Thyroid gland (tissue), 4 donors: ENCODE data around the gene DENND1A.

ENCODE experiments used
- POLR2A ChIP-seq, 2 donors: fragments of 450-650 bp; IDR thresholded peaks; one replicate each; pipeline ENCODE4 v1.6.1; 2017; ENCODE audit warnings: antibody characterized with exemption in 2 of 2, mild to moderate bottlenecking in 2 of 2, moderate library complexity in 1 of 2
- TF ChIP-seq, protein P1 (sequence below), 6 experiments: fragments of 200-600 bp in 3 of 6; fragments of 450-650 bp in 3 of 6; sonication (generic) in 3 of 6; IDR thresholded peaks; one replicate each; pipeline ENCODE4 v1.5.1; 2016 to 2019; ENCODE audit warnings: antibody characterized with exemption in 6 of 6, mild to moderate bottlenecking in 2 of 6, inconsistent platforms in 1 of 6, moderate library complexity in 1 of 6

DNA sequence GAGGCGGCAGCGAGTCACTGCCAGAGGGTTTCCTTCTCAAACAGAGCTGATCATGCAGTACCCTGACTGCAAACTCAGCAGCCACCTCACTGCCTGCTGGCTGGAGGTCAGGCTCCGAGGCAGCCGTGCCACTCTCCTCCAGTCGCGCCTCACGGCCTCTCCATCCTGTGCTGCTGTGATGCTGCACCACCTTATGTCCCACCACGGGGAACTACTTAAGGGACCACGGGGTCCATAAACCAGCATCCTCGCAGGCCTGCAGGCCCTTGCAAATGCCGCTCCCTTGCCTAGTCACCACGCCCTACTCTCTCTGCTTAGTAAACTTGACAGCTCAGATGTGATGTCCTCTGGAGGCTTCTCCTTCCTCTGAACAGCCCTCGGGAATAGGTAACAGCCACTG, 474.7 kb downstream of the DENND1A start:
- TF ChIP-seq POLR2A (IDR thresholded peaks at IDR 0.05), result no peak
- TF ChIP-seq, protein P1, sequence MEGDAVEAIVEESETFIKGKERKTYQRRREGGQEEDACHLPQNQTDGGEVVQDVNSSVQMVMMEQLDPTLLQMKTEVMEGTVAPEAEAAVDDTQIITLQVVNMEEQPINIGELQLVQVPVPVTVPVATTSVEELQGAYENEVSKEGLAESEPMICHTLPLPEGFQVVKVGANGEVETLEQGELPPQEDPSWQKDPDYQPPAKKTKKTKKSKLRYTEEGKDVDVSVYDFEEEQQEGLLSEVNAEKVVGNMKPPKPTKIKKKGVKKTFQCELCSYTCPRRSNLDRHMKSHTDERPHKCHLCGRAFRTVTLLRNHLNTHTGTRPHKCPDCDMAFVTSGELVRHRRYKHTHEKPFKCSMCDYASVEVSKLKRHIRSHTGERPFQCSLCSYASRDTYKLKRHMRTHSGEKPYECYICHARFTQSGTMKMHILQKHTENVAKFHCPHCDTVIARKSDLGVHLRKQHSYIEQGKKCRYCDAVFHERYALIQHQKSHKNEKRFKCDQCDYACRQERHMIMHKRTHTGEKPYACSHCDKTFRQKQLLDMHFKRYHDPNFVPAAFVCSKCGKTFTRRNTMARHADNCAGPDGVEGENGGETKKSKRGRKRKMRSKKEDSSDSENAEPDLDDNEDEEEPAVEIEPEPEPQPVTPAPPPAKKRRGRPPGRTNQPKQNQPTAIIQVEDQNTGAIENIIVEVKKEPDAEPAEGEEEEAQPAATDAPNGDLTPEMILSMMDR (IDR thresholded peaks at IDR 0.05), result no peak
